ENCODE results near the gene LTA4H. TPM values are rescaled to one million over a fixed set of nuclear protein-coding genes. Genes with fewer than 3 reads are reported as not detected.

LTA4H gene
- total RNA-seq, 1 experiment from 2014 or later, result 51.8 TPM

GRCh38 chr12:96064966-96065365, 29.6 kb upstream of the LTA4H start:
- no peaks in the 10 kb centered on the region for H3K27me3 ChIP-seq (replicated peaks; ENCODE audit: insufficient read depth, low read depth, low read length, poor library complexity)
- no peak overlapping the region for H3K27ac ChIP-seq (ENCODE audit: low read depth, low read length, poor library complexity, severe bottlenecking)
- TF ChIP-seq EZH2 (IDR thresholded peaks at IDR 0.05; ENCODE audit: borderline replicate concordance, low read depth, low read length, poor library complexity, severe bottlenecking) (no peak), CTCF (conservative IDR thresholded peaks at IDR 0.05; ENCODE audit: low read depth, low read length) (no peak)
- intact Hi-C loops (cut with micrococcal nuclease; ENCODE audit: unreplicated experiment), result loop anchor here (5.0 kb wide), 1 partner anchor 132 kb away; no protein-coding TSS in a partner anchor
- H3K4me1 ChIP-seq (ENCODE audit: insufficient read depth, low read length, poor library complexity, severe bottlenecking), result no peaks in the 10 kb centered on the region
- no peak for DNase-seq (ENCODE audit: low spot score)
- BruUV-seq (replicated peaks), result no TSS peak
- ChIA-PET CTCF (no interaction called here), POLR2A (ENCODE audit: low non-redundant PET) (no interaction called here)
- no peaks in the 10 kb centered on the region for H3K9me3 ChIP-seq (ENCODE audit: low read depth, low read length, poor library complexity, severe bottlenecking)
- no peak overlapping the region for H3K4me3 ChIP-seq (ENCODE audit: low read depth, low read length, poor library complexity, severe bottlenecking)
- no peaks in the 10 kb centered on the region for H3K36me3 ChIP-seq (ENCODE audit: insufficient read depth, low read length, poor library complexity, severe bottlenecking)

DNA sequence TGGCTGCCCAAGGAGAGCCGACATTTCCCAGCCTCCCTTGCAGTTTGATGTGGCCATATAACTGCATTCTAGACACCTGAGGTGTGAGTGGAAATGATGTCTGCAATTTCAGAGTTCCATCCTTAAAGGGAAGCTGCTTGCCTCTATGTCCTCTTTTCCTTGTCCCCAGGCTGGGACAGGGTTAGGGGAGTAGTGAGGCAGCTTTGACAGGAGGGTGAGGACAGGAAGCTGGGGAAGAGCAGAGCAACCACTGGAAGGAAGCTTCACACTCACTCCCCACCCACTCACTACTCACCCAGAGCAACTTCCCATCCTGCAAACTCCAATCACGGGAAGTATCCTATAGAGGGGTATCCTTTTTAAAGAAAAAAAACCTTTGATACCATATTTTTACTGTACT, 28.9 kb upstream of the LTA4H start:
- Histone ChIP-seq H3K27ac (ENCODE audit: low read depth, low read length, poor library complexity, severe bottlenecking) (no peak overlapping the region), H3K36me3 (ENCODE audit: insufficient read depth, low read length, poor library complexity, severe bottlenecking) (no peaks in the 10 kb centered on the region), H3K9me3 (ENCODE audit: low read depth, low read length, poor library complexity, severe bottlenecking) (no peaks in the 10 kb centered on the region), H3K27me3 (replicated peaks; ENCODE audit: insufficient read depth, low read depth, low read length, poor library complexity) (no peaks in the 10 kb centered on the region), H3K4me1 (ENCODE audit: insufficient read depth, low read length, poor library complexity, severe bottlenecking) (no peaks in the 10 kb centered on the region), H3K4me3 (ENCODE audit: low read depth, low read length, poor library complexity, severe bottlenecking) (no peak overlapping the region)
- TF ChIP-seq CTCF (conservative IDR thresholded peaks at IDR 0.05; ENCODE audit: low read depth, low read length) (no peak), EZH2 (IDR thresholded peaks at IDR 0.05; ENCODE audit: borderline replicate concordance, low read depth, low read length, poor library complexity, severe bottlenecking) (no peak)
- no peak for DNase-seq (ENCODE audit: low spot score)
- intact Hi-C loops (cut with micrococcal nuclease; ENCODE audit: unreplicated experiment), result loop anchor here (5.0 kb wide), 1 partner anchor 133 kb away; no protein-coding TSS in a partner anchor
- POLR2A ChIA-PET (ENCODE audit: low non-redundant PET), result no interaction called here
- no TSS peak for BruUV-seq (replicated peaks)
- CTCF ChIA-PET, result no interaction called here

DNA sequence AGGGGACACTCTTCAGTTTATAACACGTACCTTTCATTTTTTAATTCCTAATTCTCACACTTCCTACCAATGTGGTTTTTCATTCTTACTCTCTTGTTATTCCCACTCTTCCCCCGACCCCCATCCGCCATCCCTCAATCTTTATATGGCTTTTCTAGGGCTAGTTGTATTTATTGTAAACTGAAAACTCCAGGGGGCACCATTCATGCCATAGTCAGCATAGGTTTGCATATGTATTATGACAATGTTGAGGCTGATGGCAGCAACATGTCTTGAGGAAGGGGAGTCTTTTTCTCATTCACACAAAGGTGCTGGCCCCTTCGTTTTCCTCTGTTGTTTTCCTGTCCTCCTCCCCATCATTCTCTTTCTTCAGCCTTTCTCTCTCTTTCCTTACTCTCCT, 27.7 kb upstream of the LTA4H start:
- Histone ChIP-seq H3K4me3 (ENCODE audit: low read depth, low read length, poor library complexity, severe bottlenecking) (no peak overlapping the region), H3K27me3 (replicated peaks; ENCODE audit: insufficient read depth, low read depth, low read length, poor library complexity) (no peaks in the 10 kb centered on the region), H3K4me1 (ENCODE audit: insufficient read depth, low read length, poor library complexity, severe bottlenecking) (no peaks in the 10 kb centered on the region), H3K36me3 (ENCODE audit: insufficient read depth, low read length, poor library complexity, severe bottlenecking) (no peaks in the 10 kb centered on the region), H3K27ac (ENCODE audit: low read depth, low read length, poor library complexity, severe bottlenecking) (no peak overlapping the region), H3K9me3 (ENCODE audit: low read depth, low read length, poor library complexity, severe bottlenecking) (no peaks in the 10 kb centered on the region)
- TF ChIP-seq CTCF (conservative IDR thresholded peaks at IDR 0.05; ENCODE audit: low read depth, low read length) (peak; percentile 57), EZH2 (IDR thresholded peaks at IDR 0.05; ENCODE audit: borderline replicate concordance, low read depth, low read length, poor library complexity, severe bottlenecking) (no peak)
- POLR2A ChIA-PET (ENCODE audit: low non-redundant PET), result no interaction called here
- BruUV-seq (replicated peaks), result no TSS peak
- CTCF ChIA-PET, result no interaction called here
- peak; percentile 67 for DNase-seq (ENCODE audit: low spot score)
- intact Hi-C loops (cut with micrococcal nuclease; ENCODE audit: unreplicated experiment), result loop anchor here (2.0 to 5.0 kb wide), 2 partner anchors 134 to 338 kb away; partner anchors contain the start of gene CDK17

Measured in A673 (cell line).